GM21737 (cell line): ENCODE results near the gene PHACTR1.
"Not testable (repeated sequence)": the region's sequence is repeated elsewhere in the genome, so short reads cannot be mapped to it uniquely, and the experiment has no call there.

Source experiments
- ATAC-seq: cut with Tn5 transposase; IDR thresholded peaks from one replicate; pipeline ENCODE4 v1.9.1; 2021; ENCODE audit warnings: mild to moderate bottlenecking, moderate library complexity; ENCODE audit not compliant: unreplicated experiment

Gene PHACTR1

DNA sequence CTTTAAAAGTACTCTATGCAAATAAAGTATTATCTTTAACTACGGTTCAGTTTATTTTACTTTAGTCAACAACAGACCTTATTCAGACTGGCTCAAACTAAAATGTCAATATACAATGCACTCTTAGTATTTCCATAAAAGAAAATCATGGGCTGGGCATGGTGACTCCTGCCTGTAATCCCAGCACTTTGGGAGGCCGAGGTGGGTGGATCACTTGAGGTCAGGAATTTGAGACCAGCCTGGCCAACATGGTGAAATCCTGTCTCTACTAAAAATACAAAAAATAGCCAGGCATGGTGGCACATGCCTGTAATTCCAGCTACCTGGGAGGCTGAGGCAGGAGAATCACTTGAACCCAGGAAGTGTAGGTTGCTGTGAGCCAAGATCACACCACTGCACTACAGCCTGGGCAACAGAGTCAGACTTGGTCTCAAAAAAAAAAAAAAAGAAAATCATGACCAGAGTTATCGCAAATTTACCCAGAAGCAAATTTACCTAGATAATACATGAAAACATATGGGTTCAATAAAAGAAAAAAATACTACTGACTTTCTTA is 609.5 kb downstream of the PHACTR1 start:
- ATAC-seq: not testable (repeated sequence)

DNA sequence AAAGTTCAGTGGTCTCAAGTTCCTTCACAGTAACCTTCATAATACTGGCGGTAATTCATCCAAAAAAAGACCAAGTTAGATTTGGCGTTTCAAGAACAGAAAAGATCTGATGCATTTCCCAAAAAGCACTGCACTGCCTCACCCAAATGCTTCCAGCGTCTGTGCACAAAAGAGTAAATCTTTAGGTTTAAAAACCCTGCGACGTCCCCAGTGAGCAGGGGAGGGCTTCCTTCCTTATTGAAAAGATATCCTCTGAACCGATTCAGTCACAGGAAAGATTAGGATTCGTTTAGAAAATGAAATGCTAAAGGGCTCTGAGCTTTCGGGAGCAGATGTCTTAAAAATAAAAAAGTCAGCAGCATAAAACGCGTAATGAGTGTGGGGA is 611.1 kb downstream of the PHACTR1 start:
- no peak for ATAC-seq

DNA sequence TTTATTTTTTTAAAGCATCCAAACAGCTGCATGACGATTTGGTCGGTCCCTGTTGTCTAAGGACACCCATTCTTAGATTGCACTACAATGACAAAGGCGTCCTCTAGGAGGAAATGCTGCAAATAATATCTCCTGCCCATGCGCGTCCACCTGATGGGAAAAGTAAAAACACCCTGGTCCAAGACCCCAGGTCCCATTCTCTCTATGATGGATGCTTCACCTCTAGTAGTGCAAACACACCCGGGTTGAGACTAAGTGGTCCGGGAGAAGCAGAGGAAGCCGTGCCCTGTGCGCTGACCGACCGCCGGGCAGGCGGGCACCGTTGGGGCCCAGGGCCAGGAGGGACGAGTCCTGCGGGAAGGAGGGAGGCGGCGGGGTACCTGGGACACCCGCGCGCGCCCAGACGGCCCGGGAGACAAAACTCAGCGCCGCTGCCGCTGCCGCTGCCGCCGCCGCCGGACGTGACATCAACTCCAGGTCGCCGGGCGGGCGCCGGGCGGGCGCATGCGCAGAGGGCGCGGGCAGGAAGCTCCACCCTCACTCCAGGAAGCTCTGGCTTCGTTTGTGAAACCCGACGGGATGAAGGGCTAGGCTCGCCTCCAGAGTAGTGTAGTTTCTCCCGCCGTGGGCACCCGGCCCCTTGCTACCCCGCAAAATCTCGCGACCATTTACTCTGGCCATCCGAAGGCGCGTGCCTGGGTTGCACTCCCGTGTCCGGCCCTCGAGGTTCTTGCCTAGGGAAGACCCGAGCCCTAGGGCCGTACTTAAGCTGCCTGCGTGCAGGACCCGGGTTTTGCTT is 611.7 kb downstream of the PHACTR1 start, which contains the start of gene TBC1D7:
Gene TBC1D7 (minus strand): TSS at position 462 of the 799 bp plus-strand sequence. CDS start 1,639 bp downstream, outside the sequence.
- peak; percentile 78 for ATAC-seq

DNA sequence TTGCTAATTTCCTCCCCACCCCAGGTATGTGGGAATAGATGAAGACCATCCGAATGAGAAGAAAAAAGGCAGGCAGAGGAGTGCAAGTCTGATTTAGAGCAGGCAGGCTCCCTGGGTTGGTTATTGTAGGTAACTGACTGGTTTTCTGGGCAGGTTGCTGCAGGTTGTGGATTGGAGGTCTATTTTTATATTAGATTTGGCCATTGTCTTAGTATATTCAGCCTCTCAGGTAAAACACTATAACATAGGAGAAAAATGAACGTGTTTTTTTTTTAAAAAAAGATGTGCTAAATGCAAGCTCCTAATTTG is 612.3 kb downstream of the PHACTR1 start:
- peak; percentile 4 for ATAC-seq

DNA sequence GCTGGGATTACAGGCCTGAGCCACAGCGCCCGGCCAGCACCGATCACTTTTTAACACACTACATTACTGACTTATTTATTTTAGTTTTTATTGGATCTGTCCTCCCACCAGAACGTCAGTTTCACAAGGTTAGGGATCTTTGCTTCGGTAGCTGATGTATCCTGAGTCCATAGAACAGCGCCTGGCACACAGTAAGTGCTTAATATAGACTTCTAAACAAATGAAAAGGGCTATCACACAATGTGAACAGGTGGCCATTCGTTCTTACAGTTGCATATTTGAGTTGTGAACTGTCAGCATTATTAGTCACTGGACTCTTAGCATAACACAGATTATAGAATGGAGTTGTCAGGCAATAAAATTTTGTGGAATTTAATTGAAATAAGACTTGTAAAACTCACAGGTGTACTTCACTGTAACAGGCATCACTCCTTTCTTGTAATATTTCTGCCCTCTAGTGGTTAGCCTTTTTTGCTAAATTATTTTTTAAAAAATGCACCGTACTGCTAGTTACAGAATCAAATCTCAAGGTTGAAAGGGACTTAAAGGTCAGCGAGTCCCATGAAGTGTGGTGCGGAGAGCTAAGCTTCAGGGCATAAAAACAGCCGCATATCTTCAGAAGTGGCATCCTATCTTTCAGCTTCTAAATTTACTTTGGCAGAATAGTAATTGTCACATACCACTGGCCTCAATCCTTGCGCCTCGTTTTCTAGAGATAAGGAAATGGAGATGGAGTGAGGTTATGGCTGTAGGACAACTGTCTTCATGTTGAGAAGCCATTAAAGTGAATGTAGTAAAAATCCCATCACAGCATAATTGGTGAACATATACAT is 615.2 kb downstream of the PHACTR1 start:
- ATAC-seq: no peak

DNA sequence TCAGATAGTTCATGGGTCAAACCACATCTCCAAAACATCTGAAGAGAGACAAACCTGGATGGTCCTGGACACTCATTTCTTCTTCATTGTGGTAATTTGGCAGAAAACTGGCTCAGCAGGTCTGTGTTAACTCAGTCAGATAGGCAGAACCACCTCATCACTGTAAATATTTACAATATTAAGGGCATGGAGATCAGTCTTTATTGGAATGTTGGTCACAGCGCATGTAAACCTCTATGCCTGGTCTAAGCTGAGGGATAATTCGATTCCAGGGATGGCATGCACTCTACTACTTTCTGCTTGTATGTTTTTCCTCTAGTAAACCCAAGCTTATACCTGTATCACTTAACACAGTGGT is 615.8 kb downstream of the PHACTR1 start:
- no peak for ATAC-seq

DNA sequence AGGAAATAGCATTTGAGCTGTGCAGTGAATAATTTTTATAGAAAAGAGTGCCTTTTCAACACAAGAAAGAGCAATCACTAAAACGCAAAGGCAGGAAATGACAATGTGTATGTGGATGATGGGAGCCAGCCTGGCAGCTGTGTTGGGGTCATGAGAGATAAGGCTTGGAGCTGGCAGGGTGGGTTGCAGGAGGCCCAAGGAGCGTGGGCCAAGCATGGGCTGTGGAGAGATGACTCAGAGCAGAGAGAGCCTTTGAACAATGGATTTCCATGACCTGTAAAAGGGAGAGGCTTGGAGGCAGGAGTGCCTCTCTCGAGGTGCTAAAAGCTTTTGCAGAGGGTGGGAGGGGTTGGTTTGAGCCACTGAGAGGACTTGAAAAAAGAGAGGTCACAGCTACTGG is 618.4 kb downstream of the PHACTR1 start:
- ATAC-seq: no peak

DNA sequence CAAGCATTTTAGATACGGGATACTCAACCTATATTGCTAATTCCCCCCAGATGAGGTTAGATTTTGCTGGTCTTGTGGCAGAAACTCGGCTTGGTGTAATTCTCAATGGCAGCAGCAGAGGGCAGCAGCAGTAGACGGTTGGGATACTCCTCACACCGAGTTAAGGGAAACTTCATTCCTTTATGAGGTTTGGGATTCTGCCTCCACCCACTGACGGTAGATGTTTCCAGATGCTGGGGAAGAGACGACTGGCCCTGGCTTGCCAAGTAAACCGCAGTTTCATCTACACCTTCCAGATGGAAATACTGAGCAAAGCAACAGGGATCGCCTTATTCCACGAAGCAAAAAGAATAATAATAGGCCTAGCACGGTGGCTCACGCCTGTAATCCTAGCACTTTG is 620.0 kb downstream of the PHACTR1 start:
- ATAC-seq: no peak

DNA sequence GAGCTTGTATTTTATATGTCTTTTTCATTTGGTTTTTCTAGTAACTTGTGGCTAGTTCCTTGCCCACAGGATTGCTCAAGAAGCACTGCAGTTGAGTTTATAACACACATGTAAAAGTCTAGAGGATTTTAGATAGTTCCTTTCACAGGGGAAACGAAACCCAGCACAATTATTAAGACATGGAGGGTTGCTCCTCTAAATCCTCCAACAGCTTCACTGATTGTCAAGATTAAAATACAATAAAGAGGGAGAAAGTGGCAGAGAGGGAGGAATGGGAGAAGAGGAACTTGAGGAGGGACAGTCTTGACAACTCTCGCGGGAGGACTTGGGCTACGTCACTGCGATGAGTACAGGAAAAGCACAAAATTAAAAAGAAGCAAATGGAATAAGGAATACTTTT is 621.5 kb downstream of the PHACTR1 start:
- ATAC-seq: no peak
